Kidney epithelial cell (primary cell): ENCODE data around the gene NUP50. TPM values are rescaled to one million over a fixed set of nuclear protein-coding genes. Genes with fewer than 3 reads are reported as not detected.

Source experiments
- DNase-seq: peaks from one replicate; pipeline ENCODE4 v3.0.0-alpha.2; 2010; ENCODE audit warnings: low read depth
- H3K27me3 ChIP-seq: 2 replicates; pipeline ENCODE4 v1.6.0; 2011; ENCODE audit warnings: low read length; ENCODE audit not compliant: control insufficient read depth, insufficient read depth
- H3K36me3 ChIP-seq: 2 replicates; pipeline ENCODE4 v1.5.1; 2011; ENCODE audit warnings: low read length; ENCODE audit not compliant: control insufficient read depth, insufficient read depth
- H3K4me3 ChIP-seq: 2 replicates; pipeline ENCODE4 v1.5.1; 2011; ENCODE audit warnings: low read depth, mild to moderate bottlenecking, control low read depth, low read length
- total RNA-seq: library from RNA; depleted of rRNA; stranded (reverse); fragments of >200 nt; gene quantifications from 2 replicates; pipeline ENCODE4 v1.2.3, GENCODE V29; 2015
- TF ChIP-seq, protein P1 (sequence below): IDR thresholded peaks from 2 replicates; pipeline ENCODE4 v1.5.1; 2011; ENCODE audit warnings: mild to moderate bottlenecking, moderate library complexity, low read length, control low read depth, inconsistent platforms; ENCODE audit not compliant: insufficient read depth, poor library complexity, severe bottlenecking

Gene NUP50
- total RNA-seq, 1 donor from 2014 or later = 63.0 TPM

DNA sequence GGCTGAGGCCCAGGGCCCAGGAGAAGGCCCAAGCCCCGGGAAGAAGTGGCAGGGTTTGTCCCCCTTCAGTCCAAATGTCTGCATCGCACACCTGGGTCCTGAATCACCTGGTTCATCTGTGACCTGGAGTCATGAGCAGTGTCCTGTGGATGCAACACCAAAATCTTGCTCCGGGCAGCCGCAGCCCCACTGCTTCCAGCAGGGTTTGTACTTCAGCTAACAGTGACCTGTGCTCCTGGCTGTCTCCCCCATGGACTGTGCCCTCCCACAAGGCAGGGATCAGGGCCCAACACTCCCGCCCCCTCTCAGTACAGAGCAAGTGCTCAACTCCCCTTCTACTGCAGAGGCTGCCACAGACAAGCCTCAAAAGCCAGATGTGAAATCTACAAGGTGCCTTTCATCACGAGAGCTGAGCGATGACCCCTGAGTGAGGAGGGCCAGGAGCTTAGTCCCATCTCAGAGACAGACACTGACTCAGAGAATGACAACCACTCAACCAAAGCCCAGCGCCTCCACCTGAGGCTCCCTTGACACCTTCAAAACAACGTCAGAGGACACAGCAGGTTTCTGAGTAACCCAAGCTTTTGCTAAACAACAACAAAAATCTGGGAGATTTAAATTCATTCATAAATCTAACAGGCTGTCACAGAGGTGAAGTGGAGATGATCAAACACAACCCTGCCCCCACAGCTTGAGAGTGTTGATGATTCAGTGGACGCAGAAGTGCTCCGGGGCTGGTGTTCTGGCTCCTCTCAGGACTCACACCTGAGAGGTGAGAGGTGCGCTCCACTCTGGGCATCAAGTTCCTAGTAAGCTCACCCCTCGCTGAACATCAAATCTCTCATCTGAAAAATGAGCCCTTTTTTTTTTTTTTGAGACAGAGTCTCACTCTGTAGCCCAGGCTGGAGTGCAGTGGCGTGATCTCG is 73.6 kb downstream of the NUP50 start:
- Histone ChIP-seq H3K4me3 (no peak overlapping the region), H3K36me3 (no peaks in the 10 kb centered on the region), H3K27me3 (no peaks in the 10 kb centered on the region)
- no peak for DNase-seq
- TF ChIP-seq, protein P1, sequence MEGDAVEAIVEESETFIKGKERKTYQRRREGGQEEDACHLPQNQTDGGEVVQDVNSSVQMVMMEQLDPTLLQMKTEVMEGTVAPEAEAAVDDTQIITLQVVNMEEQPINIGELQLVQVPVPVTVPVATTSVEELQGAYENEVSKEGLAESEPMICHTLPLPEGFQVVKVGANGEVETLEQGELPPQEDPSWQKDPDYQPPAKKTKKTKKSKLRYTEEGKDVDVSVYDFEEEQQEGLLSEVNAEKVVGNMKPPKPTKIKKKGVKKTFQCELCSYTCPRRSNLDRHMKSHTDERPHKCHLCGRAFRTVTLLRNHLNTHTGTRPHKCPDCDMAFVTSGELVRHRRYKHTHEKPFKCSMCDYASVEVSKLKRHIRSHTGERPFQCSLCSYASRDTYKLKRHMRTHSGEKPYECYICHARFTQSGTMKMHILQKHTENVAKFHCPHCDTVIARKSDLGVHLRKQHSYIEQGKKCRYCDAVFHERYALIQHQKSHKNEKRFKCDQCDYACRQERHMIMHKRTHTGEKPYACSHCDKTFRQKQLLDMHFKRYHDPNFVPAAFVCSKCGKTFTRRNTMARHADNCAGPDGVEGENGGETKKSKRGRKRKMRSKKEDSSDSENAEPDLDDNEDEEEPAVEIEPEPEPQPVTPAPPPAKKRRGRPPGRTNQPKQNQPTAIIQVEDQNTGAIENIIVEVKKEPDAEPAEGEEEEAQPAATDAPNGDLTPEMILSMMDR = no peak

Other genes with a start within 250 kb of the NUP50 start
- 1.5 and 4.2 TPM in 2 replicates for gene PHF21B, start 153.9 kb upstream of the NUP50 start, total RNA-seq
- 61.1 and 69.7 TPM in 2 replicates for gene KIAA0930, start 77.0 kb downstream of the NUP50 start, total RNA-seq
- not detected in 2 replicates for gene UPK3A, start 121.0 kb downstream of the NUP50 start, total RNA-seq
- 13.3 and 15.3 TPM in 2 replicates for gene FAM118A, start 146.0 kb downstream of the NUP50 start, total RNA-seq
- gene SMC1B, start 249.7 kb downstream of the NUP50 start, total RNA-seq = 0.08 and 0.14 TPM in 2 replicates
- gene RIBC2, start 249.8 kb downstream of the NUP50 start, total RNA-seq = 0.13 and 0.27 TPM in 2 replicates